ENCODE data around the gene CCDC158. TPM values are rescaled to one million over a fixed set of nuclear protein-coding genes. Genes with fewer than 3 reads are reported as not detected.
A peak's percentile ranks its signal among the peaks of the same experiment; 100 is the strongest.
"Not testable (repeated sequence)": the region's sequence is repeated elsewhere in the genome, so short reads cannot be mapped to it uniquely, and the experiment has no call there.

CCDC158 gene
- total RNA-seq, 3 donors from 2014 or later: 1.3 to 5.4 (median 4.3) TPM

GRCh38 chr4:76430519-76431388 lies 9.8 kb upstream of the CCDC158 start:
- no peaks in the 10 kb centered on the region for H3K36me3 ChIP-seq
- no peaks in the 10 kb centered on the region for H3K4me1 ChIP-seq
- H3K4me3 ChIP-seq: peak overlapping the region in 1 of 3 donors; percentile 10
- TF ChIP-seq POLR2AphosphoS5 (IDR thresholded peaks at IDR 0.05) (no peak), POLR2A (IDR thresholded peaks at IDR 0.05) (no peak), CTCF (IDR thresholded peaks at IDR 0.05) (peak in 2 of 3 donors; percentile 58 to 70)
- H3K27me3 ChIP-seq: no peaks in the 10 kb centered on the region
- no peak for DNase-seq (ENCODE audit: low spot score in 2 of 2)
- H3K9me3 ChIP-seq: no peaks in the 10 kb centered on the region
- no peak overlapping the region for H3K27ac ChIP-seq
- intact Hi-C loops (cut with DNase I; ENCODE audit: low total_unique reads): loop anchor here (10.0 kb wide), 1 partner anchor 64 kb away; no protein-coding TSS in a partner anchor

- H3K4me1 ChIP-seq: no peaks in the 10 kb centered on the region
- no peaks in the 10 kb centered on the region for H3K36me3 ChIP-seq
- H3K9me3 ChIP-seq: no peaks in the 10 kb centered on the region
- H3K27me3 ChIP-seq: no peaks in the 10 kb centered on the region
- no peak for DNase-seq (ENCODE audit: low spot score in 2 of 2)
- TF ChIP-seq CTCF (IDR thresholded peaks at IDR 0.05): no peak
- no peak for TF ChIP-seq POLR2AphosphoS5 (IDR thresholded peaks at IDR 0.05)
- TF ChIP-seq POLR2A (IDR thresholded peaks at IDR 0.05): no peak
- intact Hi-C loops (cut with DNase I; ENCODE audit: low total_unique reads): loop anchor here (10.0 kb wide), 1 partner anchor 65 kb away; no protein-coding TSS in a partner anchor
- no peak overlapping the region for H3K27ac ChIP-seq
- H3K4me3 ChIP-seq: no peak overlapping the region
Measured at GRCh38 chr4:76429636-76430035, 8.7 kb upstream of the CCDC158 start.

GRCh38 chr4:76426272-76426671 lies 5.3 kb upstream of the CCDC158 start:
- no peak overlapping the region for H3K4me3 ChIP-seq
- no peaks in the 10 kb centered on the region for H3K4me1 ChIP-seq
- H3K27ac ChIP-seq: no peak overlapping the region

GRCh38 chr4:76423159-76423558 lies 2.2 kb upstream of the CCDC158 start:
- DNase-seq (ENCODE audit: low spot score in 2 of 2); H3K27ac ChIP-seq; H3K27me3 ChIP-seq; intact Hi-C loops (cut with DNase I; ENCODE audit: low total_unique reads); H3K4me3 ChIP-seq; H3K36me3 ChIP-seq; H3K4me1 ChIP-seq; H3K9me3 ChIP-seq: not testable (repeated sequence)

More at GRCh38 chr4:76426272-76426671, 5.3 kb upstream of the CCDC158 start:
- DNase-seq (ENCODE audit: low spot score in 2 of 2): no peak
- H3K36me3 ChIP-seq: no peaks in the 10 kb centered on the region
- no peaks in the 10 kb centered on the region for H3K27me3 ChIP-seq
- intact Hi-C loops (cut with DNase I; ENCODE audit: low total_unique reads): no loop called here
- peak in 1 of 3 donors; percentile 28 for TF ChIP-seq CTCF (IDR thresholded peaks at IDR 0.05)
- TF ChIP-seq POLR2A (IDR thresholded peaks at IDR 0.05): no peak
- H3K9me3 ChIP-seq: no peaks in the 10 kb centered on the region

- H3K27me3 ChIP-seq: no peaks in the 10 kb centered on the region
- peak overlapping the region; percentile 74 to 81 for H3K27ac ChIP-seq
- intact Hi-C loops (cut with DNase I; ENCODE audit: low total_unique reads): no loop called here
- no peak for DNase-seq (ENCODE audit: low spot score in 2 of 2)
- no peaks in the 10 kb centered on the region for H3K36me3 ChIP-seq
- no peaks in the 10 kb centered on the region for H3K4me1 ChIP-seq
- H3K4me3 ChIP-seq: peak overlapping the region; percentile 43 to 81 (median 62)
- H3K9me3 ChIP-seq: no peaks in the 10 kb centered on the region
- TF ChIP-seq POLR2AphosphoS5 (IDR thresholded peaks at IDR 0.05): no peak
- no peak for TF ChIP-seq POLR2A (IDR thresholded peaks at IDR 0.05)
- TF ChIP-seq CTCF (IDR thresholded peaks at IDR 0.05): no peak
Measured at GRCh38 chr4:76420188-76420761, 666 bp downstream of the CCDC158 start.

All from breast epithelium (tissue), 4 donors.